Body of pancreas (tissue), 4 donors: Measurements from ENCODE around the gene GPR142. TPM values are rescaled to one million over a fixed set of nuclear protein-coding genes. Genes with fewer than 3 reads are reported as not detected.

Experiments used
- ATAC-seq: fragments of 150-250 bp; one replicate; pipeline ENCODE4 v1.9.1; 2016
- DNase-seq, 4 donors: peaks; one replicate each; pipeline ENCODE4 v3.0.0-alpha.2; 2019
- H3K27ac ChIP-seq, 4 donors: fragments of 200-600 bp; sonication (generic); 1 replicate in 3 of 4; 2 replicates in 1 of 4; pipeline versions ENCODE4 v1.5.1 to v1.6.1; 2016 to 2019; ENCODE audit warnings: mild to moderate bottlenecking in 1 of 4, mixed read lengths in 1 of 4, moderate library complexity in 1 of 4
- H3K27me3 ChIP-seq, 2 donors: fragments of 200-600 bp; sonication (generic); one replicate each; pipeline ENCODE4 v1.6.0; 2016; ENCODE audit warnings: mild to moderate bottlenecking in 1 of 2
- H3K36me3 ChIP-seq, 2 donors: fragments of 200-600 bp; sonication (generic); replicated peaks in 1 of 2; 2 replicates each; pipeline ENCODE4 v1.5.1; 2016; ENCODE audit warnings: low read depth in 2 of 2; ENCODE audit not compliant: insufficient read depth in 1 of 2
- H3K4me1 ChIP-seq: fragments of 200-600 bp; sonication (generic); one replicate; pipeline ENCODE4 v1.6.0; 2016
- H3K4me3 ChIP-seq, 2 donors: fragments of 200-600 bp; sonication (generic); 1 replicate in 1 of 2; 2 replicates in 1 of 2; pipeline ENCODE4 v1.5.1; 2016 to 2019
- H3K9me3 ChIP-seq, 3 donors: fragments of 200-600 bp; sonication (generic); 1 replicate in 2 of 3; 2 replicates in 1 of 3; pipeline ENCODE4 v1.5.1; 2016
- POLR2A ChIP-seq, 3 donors: fragments of 450-650 bp; IDR thresholded peaks; one replicate each; pipeline ENCODE4 v1.6.1; 2016; ENCODE audit warnings: antibody characterized with exemption in 3 of 3, mild to moderate bottlenecking in 2 of 3
- WGBS, 2 donors: methylation state at CpG; one replicate each; pipeline ENCODE4 v1.1.5; 2017; 5-methylcytosine and 5-hydroxymethylcytosine counted together
- intact Hi-C: fragments of 100-400 bp; cut with DNase I; formaldehyde crosslinking; loops from one replicate; pipeline ENCODE4 v1.15.1; 2023
- total RNA-seq, 2 donors: library from RNA; depleted of rRNA; stranded (reverse); fragments of >200 nt; gene quantifications; one replicate each; pipeline ENCODE4 v1.1.0, GENCODE V29; 2016
- TF ChIP-seq, protein P1 (sequence below), 7 experiments: fragments of 450-650 bp in 4 of 7; fragments of 200-600 bp in 3 of 7; sonication (generic) in 3 of 7; IDR thresholded peaks; one replicate each; pipeline ENCODE4 v1.5.1; 2016 to 2019; ENCODE audit warnings: antibody characterized with exemption in 7 of 7

GPR142 gene
- total RNA-seq, 2 donors from 2014 or later, result 0.52 to 0.66 TPM

GRCh38 chr17:74325743-74326379, 41.4 kb upstream of the GPR142 start, which contains the start of gene KIF19:
TSS of gene KIF19 (plus strand) at chr17:74326226. CDS start at chr17:74326350, 124 bp downstream.
- no peaks in the 10 kb centered on the region for H3K9me3 ChIP-seq
- H3K4me3 ChIP-seq, result no peak within 1 kb of the TSS
- H3K27me3 ChIP-seq, result peaks cover 0 to 6% of the 10 kb centered on the region in 2 donors
- H3K27ac ChIP-seq, result no peak within 1 kb of the TSS
- TF ChIP-seq, protein P1, sequence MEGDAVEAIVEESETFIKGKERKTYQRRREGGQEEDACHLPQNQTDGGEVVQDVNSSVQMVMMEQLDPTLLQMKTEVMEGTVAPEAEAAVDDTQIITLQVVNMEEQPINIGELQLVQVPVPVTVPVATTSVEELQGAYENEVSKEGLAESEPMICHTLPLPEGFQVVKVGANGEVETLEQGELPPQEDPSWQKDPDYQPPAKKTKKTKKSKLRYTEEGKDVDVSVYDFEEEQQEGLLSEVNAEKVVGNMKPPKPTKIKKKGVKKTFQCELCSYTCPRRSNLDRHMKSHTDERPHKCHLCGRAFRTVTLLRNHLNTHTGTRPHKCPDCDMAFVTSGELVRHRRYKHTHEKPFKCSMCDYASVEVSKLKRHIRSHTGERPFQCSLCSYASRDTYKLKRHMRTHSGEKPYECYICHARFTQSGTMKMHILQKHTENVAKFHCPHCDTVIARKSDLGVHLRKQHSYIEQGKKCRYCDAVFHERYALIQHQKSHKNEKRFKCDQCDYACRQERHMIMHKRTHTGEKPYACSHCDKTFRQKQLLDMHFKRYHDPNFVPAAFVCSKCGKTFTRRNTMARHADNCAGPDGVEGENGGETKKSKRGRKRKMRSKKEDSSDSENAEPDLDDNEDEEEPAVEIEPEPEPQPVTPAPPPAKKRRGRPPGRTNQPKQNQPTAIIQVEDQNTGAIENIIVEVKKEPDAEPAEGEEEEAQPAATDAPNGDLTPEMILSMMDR (IDR thresholded peaks at IDR 0.05), result no peak
- TF ChIP-seq POLR2A (IDR thresholded peaks at IDR 0.05), result peak in 1 of 3 donors; percentile 10
- DNase-seq, result peak; percentile 32 to 56 (median 36)
- peak; percentile 61 for ATAC-seq
- no peaks in the 10 kb centered on the region for H3K36me3 ChIP-seq
- intact Hi-C loops, result no loop called here
- WGBS, 2 donors, result 6% methylated on average over 69 of the region's 73 CpGs; no CpG with 5 or more reads in 1 of the 2 donors
- peaks cover 15% of the 10 kb centered on the region for H3K4me1 ChIP-seq

- no peak for DNase-seq
- Histone ChIP-seq H3K9me3 (no peaks in the 10 kb centered on the region), H3K4me3 (no peak overlapping the region), H3K36me3 (no peaks in the 10 kb centered on the region), H3K27ac (no peak overlapping the region), H3K4me1 (peaks cover 15% of the 10 kb centered on the region), H3K27me3 (peaks cover 0 to 6% of the 10 kb centered on the region in 2 donors)
- TF ChIP-seq, protein P1 (IDR thresholded peaks at IDR 0.05), result no peak
- no peak for TF ChIP-seq POLR2A (IDR thresholded peaks at IDR 0.05)
- WGBS, 2 donors, result 35 to 57% methylated on average over 5 to 9 of the region's 10 CpGs
- no peak for ATAC-seq
- intact Hi-C loops, result no loop called here
These were observed 40.8 kb upstream of the GPR142 start for GRCh38 chr17:74326506-74326905.

DNA sequence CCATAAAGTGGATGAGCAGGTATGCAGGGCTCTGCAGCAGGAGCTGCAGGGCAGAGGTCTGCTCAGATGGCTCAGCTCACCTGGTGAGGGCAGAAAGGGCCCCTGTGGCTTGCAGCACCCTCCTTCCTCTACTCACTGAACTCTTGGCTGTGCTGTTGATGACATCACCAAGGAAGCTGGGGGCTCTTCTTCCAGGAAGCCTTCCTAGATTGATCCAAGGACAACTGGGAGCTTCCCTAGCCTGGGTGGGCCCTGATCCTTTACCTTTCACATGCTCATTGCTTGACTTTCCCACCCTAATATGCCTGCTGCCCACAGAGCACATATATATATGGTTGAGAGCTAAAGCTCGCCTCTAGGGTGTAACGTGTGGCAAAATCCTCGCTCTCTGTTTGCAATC, 38.8 kb upstream of the GPR142 start:
- Histone ChIP-seq H3K4me3 (no peak overlapping the region), H3K36me3 (no peaks in the 10 kb centered on the region), H3K9me3 (no peaks in the 10 kb centered on the region), H3K4me1 (peaks cover 15% of the 10 kb centered on the region), H3K27me3 (peaks cover 0 to 6% of the 10 kb centered on the region in 2 donors), H3K27ac (no peak overlapping the region)
- DNase-seq (no peak), ATAC-seq (no peak)
- 95 to 100% methylated on average over 3 of the region's 3 CpGs for WGBS, 2 donors
- intact Hi-C loops, result no loop called here
- TF ChIP-seq, protein P1 (IDR thresholded peaks at IDR 0.05), result no peak
- TF ChIP-seq POLR2A (IDR thresholded peaks at IDR 0.05), result no peak

- ATAC-seq (no peak), DNase-seq (no peak)
- Histone ChIP-seq H3K27ac (no peak overlapping the region), H3K36me3 (no peaks in the 10 kb centered on the region), H3K27me3 (peaks cover 0 to 6% of the 10 kb centered on the region in 2 donors), H3K4me3 (no peak overlapping the region), H3K4me1 (peaks cover 15% of the 10 kb centered on the region), H3K9me3 (no peaks in the 10 kb centered on the region)
- intact Hi-C loops, result no loop called here
- TF ChIP-seq, protein P1 (IDR thresholded peaks at IDR 0.05), result no peak
- TF ChIP-seq POLR2A (IDR thresholded peaks at IDR 0.05), result no peak
- 72 to 73% methylated on average over 3 of the region's 3 CpGs for WGBS, 2 donors
These were observed 37.9 kb upstream of the GPR142 start for GRCh38 chr17:74329378-74329777.

GRCh38 chr17:74330446-74330845, 36.9 kb upstream of the GPR142 start:
- peaks cover 0 to 6% of the 10 kb centered on the region in 2 donors for H3K27me3 ChIP-seq
- H3K4me1 ChIP-seq, result peaks cover 13% of the 10 kb centered on the region
- no peak overlapping the region for H3K27ac ChIP-seq
- DNase-seq (peak in 1 of 4 donors; percentile 18), ATAC-seq (no peak)
- WGBS, 2 donors, result 22 to 62% methylated on average over 6 to 8 of the region's 8 CpGs
- no peaks in the 10 kb centered on the region for H3K36me3 ChIP-seq
- TF ChIP-seq, protein P1 (IDR thresholded peaks at IDR 0.05), result no peak
- TF ChIP-seq POLR2A (IDR thresholded peaks at IDR 0.05), result no peak
- no peaks in the 10 kb centered on the region for H3K9me3 ChIP-seq
- no peak overlapping the region for H3K4me3 ChIP-seq
- intact Hi-C loops, result no loop called here
